Neuron (in vitro differentiated cells): ENCODE results near the gene MED10.

Experiments used
- H2AFZ ChIP-seq: one replicate; pipeline ENCODE4 v1.6.1; 2013; ENCODE audit warnings: low read depth, mild to moderate bottlenecking, inconsistent platforms, low read length, moderate library complexity
- H3K27me3 ChIP-seq: one replicate; pipeline ENCODE4 v1.6.1; 2013; ENCODE audit warnings: low read length; ENCODE audit not compliant: insufficient read depth
- H3K36me3 ChIP-seq: one replicate; pipeline ENCODE4 v1.6.1; 2013; ENCODE audit warnings: low read length; ENCODE audit not compliant: insufficient read depth
- H3K4me1 ChIP-seq: one replicate; pipeline ENCODE4 v1.6.1; 2013; ENCODE audit warnings: low read length; ENCODE audit not compliant: insufficient read depth
- H3K4me3 ChIP-seq: 2 replicates; pipeline ENCODE4 v1.5.1; 2013; ENCODE audit warnings: mild to moderate bottlenecking, low read length, moderate library complexity
- H3K9me3 ChIP-seq: one replicate; pipeline ENCODE4 v1.6.1; 2013; ENCODE audit warnings: low read length

MED10 gene

GRCh38 chr5:6408260-6408596 lies 29.9 kb upstream of the MED10 start:
- Histone ChIP-seq H3K4me1 (no peaks in the 10 kb centered on the region), H3K4me3 (no peak overlapping the region), H3K36me3 (no peaks in the 10 kb centered on the region), H3K9me3 (no peaks in the 10 kb centered on the region), H3K27me3 (peaks cover 13% of the 10 kb centered on the region), H2AFZ (no peak overlapping the region)

- Histone ChIP-seq H3K4me3 (no peak overlapping the region), H3K27me3 (peaks cover 12% of the 10 kb centered on the region), H3K4me1 (no peaks in the 10 kb centered on the region)
These were observed 29.4 kb upstream of the MED10 start for GRCh38 chr5:6407558-6408259.

GRCh38 chr5:6405591-6405990 lies 27.2 kb upstream of the MED10 start:
- H2AFZ ChIP-seq = no peak overlapping the region
- H3K27me3 ChIP-seq = peaks cover 9% of the 10 kb centered on the region
- no peak overlapping the region for H3K4me3 ChIP-seq
- H3K36me3 ChIP-seq = no peaks in the 10 kb centered on the region
- no peaks in the 10 kb centered on the region for H3K9me3 ChIP-seq
- no peaks in the 10 kb centered on the region for H3K4me1 ChIP-seq

More at GRCh38 chr5:6407558-6408259, 29.4 kb upstream of the MED10 start:
- no peaks in the 10 kb centered on the region for H3K9me3 ChIP-seq
- no peak overlapping the region for H2AFZ ChIP-seq
- H3K36me3 ChIP-seq = no peaks in the 10 kb centered on the region

- Histone ChIP-seq H3K4me3 (no peak overlapping the region), H3K36me3 (no peaks in the 10 kb centered on the region), H2AFZ (no peak overlapping the region), H3K27me3 (peaks cover 9% of the 10 kb centered on the region), H3K4me1 (no peaks in the 10 kb centered on the region), H3K9me3 (no peaks in the 10 kb centered on the region)
These were observed 25.8 kb upstream of the MED10 start for GRCh38 chr5:6404129-6404528.

- H2AFZ ChIP-seq = no peak overlapping the region
- no peaks in the 10 kb centered on the region for H3K9me3 ChIP-seq
- no peaks in the 10 kb centered on the region for H3K4me1 ChIP-seq
- no peaks in the 10 kb centered on the region for H3K36me3 ChIP-seq
- peaks cover 13% of the 10 kb centered on the region for H3K27me3 ChIP-seq
- no peak overlapping the region for H3K4me3 ChIP-seq
These were observed 25.1 kb upstream of the MED10 start for GRCh38 chr5:6403416-6403815.

GRCh38 chr5:6402939-6403338 lies 24.6 kb upstream of the MED10 start:
- Histone ChIP-seq H3K36me3 (no peaks in the 10 kb centered on the region), H3K4me3 (no peak overlapping the region), H2AFZ (no peak overlapping the region)

GRCh38 chr5:6401410-6401809 lies 23.1 kb upstream of the MED10 start:
- Histone ChIP-seq H3K36me3 (no peaks in the 10 kb centered on the region), H3K27me3 (peaks cover 15% of the 10 kb centered on the region), H3K4me3 (no peak overlapping the region), H3K9me3 (no peaks in the 10 kb centered on the region), H3K4me1 (no peaks in the 10 kb centered on the region), H2AFZ (no peak overlapping the region)

More at GRCh38 chr5:6402939-6403338, 24.6 kb upstream of the MED10 start:
- H3K4me1 ChIP-seq = no peaks in the 10 kb centered on the region
- H3K27me3 ChIP-seq = peaks cover 13% of the 10 kb centered on the region
- no peaks in the 10 kb centered on the region for H3K9me3 ChIP-seq

- Histone ChIP-seq H3K27me3 (peaks cover 15% of the 10 kb centered on the region), H3K4me3 (no peak overlapping the region), H3K36me3 (no peaks in the 10 kb centered on the region), H2AFZ (no peak overlapping the region), H3K4me1 (no peaks in the 10 kb centered on the region), H3K9me3 (no peaks in the 10 kb centered on the region)
These were observed 21.9 kb upstream of the MED10 start for GRCh38 chr5:6399980-6400910.

GRCh38 chr5:6398570-6399230 lies 20.4 kb upstream of the MED10 start:
- Histone ChIP-seq H3K4me1 (no peaks in the 10 kb centered on the region), H3K36me3 (no peaks in the 10 kb centered on the region), H2AFZ (no peak overlapping the region), H3K27me3 (peaks cover 24% of the 10 kb centered on the region), H3K9me3 (no peaks in the 10 kb centered on the region), H3K4me3 (no peak overlapping the region)

- no peaks in the 10 kb centered on the region for H3K36me3 ChIP-seq
- no peak overlapping the region for H2AFZ ChIP-seq
- peaks cover 16% of the 10 kb centered on the region for H3K27me3 ChIP-seq
- H3K4me1 ChIP-seq = no peaks in the 10 kb centered on the region
- no peak overlapping the region for H3K4me3 ChIP-seq
- no peaks in the 10 kb centered on the region for H3K9me3 ChIP-seq
These were observed 19.4 kb upstream of the MED10 start for GRCh38 chr5:6397536-6398269.

- H3K36me3 ChIP-seq = no peaks in the 10 kb centered on the region
- H2AFZ ChIP-seq = no peak overlapping the region
- no peak overlapping the region for H3K4me3 ChIP-seq
- no peaks in the 10 kb centered on the region for H3K4me1 ChIP-seq
- H3K27me3 ChIP-seq = peaks cover 16% of the 10 kb centered on the region
- no peaks in the 10 kb centered on the region for H3K9me3 ChIP-seq
These were observed 18.6 kb upstream of the MED10 start for GRCh38 chr5:6396836-6397535.

- H3K4me1 ChIP-seq = no peaks in the 10 kb centered on the region
- H3K27me3 ChIP-seq = peaks cover 16% of the 10 kb centered on the region
- H3K9me3 ChIP-seq = no peaks in the 10 kb centered on the region
- H2AFZ ChIP-seq = no peak overlapping the region
- no peak overlapping the region for H3K4me3 ChIP-seq
- H3K36me3 ChIP-seq = no peaks in the 10 kb centered on the region
These were observed 17.7 kb upstream of the MED10 start for GRCh38 chr5:6396043-6396442.
